ENCODE data around the gene PRKRIP1. TPM values are rescaled to one million over a fixed set of nuclear protein-coding genes. Genes with fewer than 3 reads are reported as not detected.
"Not testable (repeated sequence)": the region's sequence is repeated elsewhere in the genome, so short reads cannot be mapped to it uniquely, and the experiment has no call there.

PRKRIP1 gene
- total RNA-seq, 1 donor from 2014 or later = 41.3 TPM

DNA sequence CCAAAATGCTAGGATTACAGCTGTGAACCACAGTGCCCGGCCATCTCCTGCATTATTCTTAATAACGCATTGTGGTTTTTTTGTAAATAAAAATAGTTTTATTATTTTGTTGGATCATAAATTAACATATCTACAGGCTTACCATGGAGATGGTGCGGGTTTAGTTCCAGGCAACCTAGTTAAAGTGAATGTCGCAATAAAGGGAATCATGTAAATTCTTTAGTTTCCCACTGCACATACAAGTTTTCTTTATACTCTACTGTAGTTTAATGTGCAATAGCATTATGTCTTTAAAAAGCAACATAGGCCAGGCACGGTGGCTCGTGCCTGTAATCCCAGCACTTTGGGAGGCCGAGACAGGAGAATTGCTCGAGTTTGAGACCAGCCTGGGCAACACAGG, 2.4 kb downstream of the PRKRIP1 start:
- Mint-ChIP-seq H3K4me3 (ENCODE audit: unreplicated experiment) (no peak overlapping the region), H3K36me3 (ENCODE audit: low read depth, unreplicated experiment) (peaks cover 41% of the 10 kb centered on the region), H3K27ac (ENCODE audit: unreplicated experiment) (no peak overlapping the region), H3K27me3 (ENCODE audit: unreplicated experiment) (peaks cover 16% of the 10 kb centered on the region), H3K4me1 (ENCODE audit: unreplicated experiment) (peaks cover 23% of the 10 kb centered on the region), H3K9me3 (ENCODE audit: unreplicated experiment) (no peaks in the 10 kb centered on the region)
- DNase-seq (ENCODE audit: low spot score) = no peak
- TF ChIP-seq, protein P1, sequence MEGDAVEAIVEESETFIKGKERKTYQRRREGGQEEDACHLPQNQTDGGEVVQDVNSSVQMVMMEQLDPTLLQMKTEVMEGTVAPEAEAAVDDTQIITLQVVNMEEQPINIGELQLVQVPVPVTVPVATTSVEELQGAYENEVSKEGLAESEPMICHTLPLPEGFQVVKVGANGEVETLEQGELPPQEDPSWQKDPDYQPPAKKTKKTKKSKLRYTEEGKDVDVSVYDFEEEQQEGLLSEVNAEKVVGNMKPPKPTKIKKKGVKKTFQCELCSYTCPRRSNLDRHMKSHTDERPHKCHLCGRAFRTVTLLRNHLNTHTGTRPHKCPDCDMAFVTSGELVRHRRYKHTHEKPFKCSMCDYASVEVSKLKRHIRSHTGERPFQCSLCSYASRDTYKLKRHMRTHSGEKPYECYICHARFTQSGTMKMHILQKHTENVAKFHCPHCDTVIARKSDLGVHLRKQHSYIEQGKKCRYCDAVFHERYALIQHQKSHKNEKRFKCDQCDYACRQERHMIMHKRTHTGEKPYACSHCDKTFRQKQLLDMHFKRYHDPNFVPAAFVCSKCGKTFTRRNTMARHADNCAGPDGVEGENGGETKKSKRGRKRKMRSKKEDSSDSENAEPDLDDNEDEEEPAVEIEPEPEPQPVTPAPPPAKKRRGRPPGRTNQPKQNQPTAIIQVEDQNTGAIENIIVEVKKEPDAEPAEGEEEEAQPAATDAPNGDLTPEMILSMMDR (IDR thresholded peaks at IDR 0.05; ENCODE audit: unreplicated experiment) = no peak

DNA sequence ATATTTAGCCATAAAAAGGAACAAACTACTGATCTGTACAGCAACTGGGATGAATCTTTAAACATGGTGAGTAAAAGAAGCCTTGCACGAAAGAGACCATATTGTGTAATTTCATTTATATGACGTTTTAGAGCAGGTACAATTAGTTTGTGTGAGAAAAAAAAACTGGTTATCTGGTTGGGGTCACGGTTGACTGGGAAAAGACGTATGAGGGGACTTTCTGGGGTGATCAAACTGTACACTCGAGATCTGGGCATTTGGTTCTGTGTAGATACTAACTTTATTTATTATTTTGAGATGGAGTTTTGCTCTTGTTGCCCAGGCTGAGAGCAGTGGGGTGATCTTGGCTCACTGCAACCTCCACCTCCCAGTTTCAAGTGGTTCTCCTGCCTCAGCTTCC, 4.2 kb downstream of the PRKRIP1 start:
- Mint-ChIP-seq H3K27me3 (ENCODE audit: unreplicated experiment) (peaks cover 16% of the 10 kb centered on the region), H3K36me3 (ENCODE audit: low read depth, unreplicated experiment) (peaks cover 48% of the 10 kb centered on the region), H3K4me3 (ENCODE audit: unreplicated experiment) (peak overlapping the region; percentile 6), H3K4me1 (ENCODE audit: unreplicated experiment) (peaks cover 15% of the 10 kb centered on the region), H3K9me3 (ENCODE audit: unreplicated experiment) (no peaks in the 10 kb centered on the region), H3K27ac (ENCODE audit: unreplicated experiment) (no peak overlapping the region)
- DNase-seq (ENCODE audit: low spot score) = no peak
- TF ChIP-seq, protein P1 (IDR thresholded peaks at IDR 0.05; ENCODE audit: unreplicated experiment) = no peak

DNA sequence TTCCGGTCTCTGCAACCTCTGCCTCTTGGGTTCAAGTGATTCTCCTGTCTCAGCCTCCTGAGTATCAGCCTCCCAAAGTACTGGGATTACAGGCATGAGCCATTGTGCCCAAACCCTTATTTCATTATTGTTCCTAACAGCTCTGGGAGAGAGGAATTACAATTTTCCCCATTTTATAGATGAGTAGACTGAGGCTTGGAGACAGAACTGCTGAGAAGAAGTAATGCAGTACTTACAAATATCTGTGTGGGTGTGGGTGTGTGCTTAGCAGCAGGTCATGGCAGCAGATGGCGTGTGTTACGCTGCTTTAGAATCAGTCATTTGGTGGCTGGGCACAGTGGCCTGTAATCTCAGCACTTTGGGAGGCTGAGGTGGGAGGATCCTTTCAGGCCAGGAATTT, 7.4 kb downstream of the PRKRIP1 start:
- no peak for DNase-seq (ENCODE audit: low spot score)
- no peak overlapping the region for H3K4me3 Mint-ChIP-seq (ENCODE audit: unreplicated experiment)
- peaks cover 63% of the 10 kb centered on the region for H3K36me3 Mint-ChIP-seq (ENCODE audit: low read depth, unreplicated experiment)
- TF ChIP-seq, protein P1 (IDR thresholded peaks at IDR 0.05; ENCODE audit: unreplicated experiment) = no peak
- no peaks in the 10 kb centered on the region for H3K9me3 Mint-ChIP-seq (ENCODE audit: unreplicated experiment)
- no peaks in the 10 kb centered on the region for H3K4me1 Mint-ChIP-seq (ENCODE audit: unreplicated experiment)
- H3K27me3 Mint-ChIP-seq (ENCODE audit: unreplicated experiment) = peaks cover 3% of the 10 kb centered on the region
- no peak overlapping the region for H3K27ac Mint-ChIP-seq (ENCODE audit: unreplicated experiment)

DNA sequence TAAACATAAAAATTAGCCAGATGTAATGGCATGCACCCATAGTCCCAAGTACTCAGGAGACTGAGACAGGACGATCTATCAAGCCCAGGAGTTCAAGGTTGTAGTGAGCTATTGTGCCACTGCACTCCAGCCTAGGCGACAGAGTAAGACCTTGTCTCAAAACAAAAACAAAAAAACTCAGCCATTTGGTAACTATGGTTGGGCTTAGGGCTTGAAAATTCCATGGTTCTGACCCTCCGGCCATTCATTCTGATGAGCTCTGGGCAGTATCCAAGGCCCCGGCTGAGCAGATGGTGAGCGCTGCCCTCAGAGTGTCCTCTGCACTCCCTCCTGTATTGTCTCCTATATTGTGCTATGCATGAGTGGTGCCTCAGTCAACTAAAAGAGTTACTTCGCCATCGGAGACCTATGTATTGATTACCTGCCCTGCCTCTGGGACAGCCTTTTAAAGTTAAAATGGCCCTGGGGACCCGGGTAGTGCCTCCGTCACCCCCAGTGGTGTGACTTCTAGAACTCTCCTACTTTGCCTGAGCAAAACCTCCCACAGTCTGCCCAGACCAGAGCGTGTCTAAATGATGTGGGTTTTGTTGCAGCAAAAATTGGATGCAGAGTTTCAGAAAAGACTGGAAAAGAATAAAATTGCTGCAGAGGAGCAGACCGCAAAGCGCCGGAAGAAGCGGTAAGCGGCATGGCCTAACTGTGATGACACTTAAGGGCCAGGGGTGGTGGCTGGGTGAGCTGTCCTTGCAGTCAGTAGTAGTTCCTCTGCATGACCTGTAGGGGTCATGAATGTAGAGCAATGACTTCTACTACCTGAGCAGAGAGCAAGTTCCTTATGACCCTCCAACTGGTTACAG, 8.1 kb downstream of the PRKRIP1 start:
- no peak overlapping the region for H3K4me3 Mint-ChIP-seq (ENCODE audit: unreplicated experiment)
- H3K27me3 Mint-ChIP-seq (ENCODE audit: unreplicated experiment) = peaks cover 3% of the 10 kb centered on the region
- TF ChIP-seq, protein P1 (IDR thresholded peaks at IDR 0.05; ENCODE audit: unreplicated experiment) = peak; percentile 71
- no peaks in the 10 kb centered on the region for H3K4me1 Mint-ChIP-seq (ENCODE audit: unreplicated experiment)
- peaks cover 64% of the 10 kb centered on the region for H3K36me3 Mint-ChIP-seq (ENCODE audit: low read depth, unreplicated experiment)
- peak; percentile 21 for DNase-seq (ENCODE audit: low spot score)
- no peaks in the 10 kb centered on the region for H3K9me3 Mint-ChIP-seq (ENCODE audit: unreplicated experiment)
- no peak overlapping the region for H3K27ac Mint-ChIP-seq (ENCODE audit: unreplicated experiment)

DNA sequence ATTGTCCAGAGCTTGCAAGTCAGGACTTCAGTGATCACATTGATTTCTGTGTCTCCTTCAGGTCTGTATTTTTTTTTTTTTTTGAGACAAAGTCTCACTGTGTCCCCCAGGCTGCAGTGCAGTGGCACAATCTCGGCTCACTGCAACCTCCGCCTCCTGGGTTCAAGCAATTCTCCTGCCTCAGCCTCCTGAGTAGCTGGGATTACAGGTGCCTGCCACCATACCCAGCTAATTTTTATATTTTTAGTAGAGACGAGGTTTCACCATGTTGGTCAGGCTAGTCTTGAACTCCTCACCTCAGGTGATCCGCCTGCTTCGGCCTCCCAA, 8.7 kb downstream of the PRKRIP1 start:
- not testable (repeated sequence) for H3K9me3 Mint-ChIP-seq (ENCODE audit: unreplicated experiment); H3K4me3 Mint-ChIP-seq (ENCODE audit: unreplicated experiment); DNase-seq (ENCODE audit: low spot score); H3K4me1 Mint-ChIP-seq (ENCODE audit: unreplicated experiment); H3K27me3 Mint-ChIP-seq (ENCODE audit: unreplicated experiment); H3K27ac Mint-ChIP-seq (ENCODE audit: unreplicated experiment)
- TF ChIP-seq, protein P1 (IDR thresholded peaks at IDR 0.05; ENCODE audit: unreplicated experiment) = peak; percentile 35
- peaks cover 67% of the 10 kb centered on the region for H3K36me3 Mint-ChIP-seq (ENCODE audit: low read depth, unreplicated experiment)

Data from endothelial cell (in vitro differentiated cells).